Activated gamma-delta T cell (primary cell): ENCODE results near the gene QKI.
A peak's percentile ranks its signal among the peaks of the same experiment; 100 is the strongest.
"Not testable (repeated sequence)": the region's sequence is repeated elsewhere in the genome, so short reads cannot be mapped to it uniquely, and the experiment has no call there.

Source experiments
- DNase-seq: peaks from one replicate; lab custom pipeline; 2025; lab: John Stamatoyannopoulos, UW
- total RNA-seq, 2 donors: gene quantifications; one replicate each; lab custom pipeline; 2026; lab: John Stamatoyannopoulos, UW

QKI gene
- total RNA-seq = 74.4 to 91.6 reads per million in 2 donors

DNA sequence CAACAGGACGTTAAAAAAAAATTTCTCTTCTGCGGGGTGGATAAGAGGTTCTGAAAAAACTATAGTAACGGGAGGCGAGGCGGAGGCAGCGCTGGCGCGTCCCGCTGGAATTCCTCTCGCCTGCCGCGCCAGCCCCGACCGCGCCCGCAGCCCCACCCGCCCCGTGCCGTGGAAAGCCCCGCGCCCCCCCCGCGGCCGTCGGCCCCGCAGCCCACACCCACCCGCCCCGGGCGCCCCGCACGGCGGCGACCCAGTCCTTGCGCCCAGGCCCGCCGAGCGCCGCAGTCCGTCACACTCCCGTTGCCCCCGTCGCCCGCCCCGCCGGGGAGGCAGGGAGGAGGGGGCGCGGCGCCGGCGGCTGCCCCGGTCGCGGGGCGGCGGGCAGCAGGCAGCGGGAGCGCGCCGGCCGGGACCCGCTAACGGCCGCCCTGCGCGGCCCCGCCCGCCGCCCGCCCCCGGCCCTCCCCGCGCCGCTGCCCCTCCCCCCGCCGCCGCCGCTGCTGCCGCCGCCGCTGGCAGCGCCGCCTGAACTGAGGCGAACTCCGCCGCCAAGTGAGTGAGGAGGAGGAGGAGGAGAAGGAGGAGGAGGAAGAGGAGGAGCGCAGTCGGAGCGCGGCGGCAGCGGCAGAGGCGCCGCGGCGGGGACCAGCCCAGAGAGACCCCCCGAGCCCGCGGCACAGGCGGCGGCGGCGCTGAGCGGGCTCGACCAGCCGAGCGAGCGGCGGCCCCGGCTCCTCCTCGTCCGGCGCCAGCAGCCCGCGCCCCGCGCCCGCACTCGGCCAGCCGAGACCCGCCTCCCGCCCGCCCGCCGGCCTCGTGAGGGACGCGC, at the start of gene QKI:
Gene QKI (plus strand): TSS at position 602 of the 829 bp plus-strand sequence. CDS start 476 bp downstream, outside the sequence.
- DNase-seq = peak; percentile 76

DNA sequence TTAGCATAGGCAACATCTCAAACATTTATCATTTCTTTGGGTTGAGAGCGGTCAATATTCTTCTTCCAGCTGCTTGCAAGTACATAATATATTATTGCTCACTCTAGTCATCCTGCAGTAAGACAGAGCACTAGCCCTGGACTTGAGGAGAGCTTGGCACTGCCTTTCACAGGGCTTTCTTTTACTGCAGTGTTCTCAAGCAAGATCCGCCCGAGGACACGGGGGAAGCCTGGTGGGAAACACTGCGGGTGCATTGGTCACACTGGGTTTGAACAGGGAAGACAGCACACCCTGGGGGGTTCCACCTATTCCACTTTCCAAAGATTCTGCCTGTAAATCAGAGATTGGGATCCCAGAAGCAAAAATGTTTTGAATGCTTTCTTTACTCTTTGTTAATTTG, 48.2 kb upstream of the QKI start:
- no peak for DNase-seq

DNA sequence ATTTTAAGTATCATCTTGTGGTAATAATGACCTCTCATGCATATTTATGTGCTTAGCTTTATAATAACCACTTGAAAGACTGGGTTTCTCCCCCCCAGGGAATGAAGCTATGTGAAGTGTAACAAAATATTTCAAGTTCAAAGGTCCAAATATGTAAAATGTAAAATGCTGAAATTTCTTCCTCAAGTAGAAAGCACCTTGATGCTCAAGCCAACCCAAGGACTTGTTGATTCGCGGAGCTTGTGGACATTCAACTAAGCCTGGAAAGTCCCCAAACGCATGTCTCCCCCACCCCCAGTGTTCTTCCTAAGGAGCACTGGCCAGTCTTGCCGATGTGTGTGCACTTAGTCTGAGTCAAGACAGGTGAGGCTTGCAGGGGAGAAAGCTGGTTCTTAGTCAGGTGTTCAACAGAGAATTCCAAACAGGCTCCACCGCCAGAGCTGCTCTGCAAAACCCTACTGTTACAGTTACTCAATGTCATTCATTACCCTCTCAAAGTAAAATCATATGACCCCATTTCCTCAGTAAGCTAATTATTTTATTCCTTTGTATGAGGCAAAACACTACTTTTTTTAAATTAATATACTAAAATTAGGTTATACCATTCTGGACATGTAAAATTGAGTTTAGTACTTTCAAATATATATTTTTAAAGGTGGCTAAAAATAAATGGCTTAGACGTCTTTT, 46.9 kb upstream of the QKI start:
- DNase-seq = no peak

DNA sequence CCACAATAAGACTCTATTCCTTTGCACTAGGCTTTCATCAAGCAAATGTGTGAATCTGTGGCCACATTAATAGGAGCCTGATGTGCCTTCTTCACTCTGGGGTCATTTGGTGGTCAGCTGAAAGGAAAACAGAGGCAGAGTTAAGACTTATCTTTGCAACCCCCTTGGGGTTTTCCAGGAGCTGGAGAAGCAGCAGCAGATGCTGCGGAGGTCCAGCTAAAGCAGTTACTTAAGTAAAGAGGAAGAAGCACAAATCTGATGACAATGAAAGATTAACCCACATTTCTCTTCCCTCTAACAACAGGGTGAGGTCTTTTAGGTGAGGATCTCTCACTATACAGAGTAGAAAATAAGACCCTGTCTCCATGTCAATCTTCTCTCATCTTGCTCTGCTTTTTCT, 45.4 kb upstream of the QKI start:
- DNase-seq = no peak

DNA sequence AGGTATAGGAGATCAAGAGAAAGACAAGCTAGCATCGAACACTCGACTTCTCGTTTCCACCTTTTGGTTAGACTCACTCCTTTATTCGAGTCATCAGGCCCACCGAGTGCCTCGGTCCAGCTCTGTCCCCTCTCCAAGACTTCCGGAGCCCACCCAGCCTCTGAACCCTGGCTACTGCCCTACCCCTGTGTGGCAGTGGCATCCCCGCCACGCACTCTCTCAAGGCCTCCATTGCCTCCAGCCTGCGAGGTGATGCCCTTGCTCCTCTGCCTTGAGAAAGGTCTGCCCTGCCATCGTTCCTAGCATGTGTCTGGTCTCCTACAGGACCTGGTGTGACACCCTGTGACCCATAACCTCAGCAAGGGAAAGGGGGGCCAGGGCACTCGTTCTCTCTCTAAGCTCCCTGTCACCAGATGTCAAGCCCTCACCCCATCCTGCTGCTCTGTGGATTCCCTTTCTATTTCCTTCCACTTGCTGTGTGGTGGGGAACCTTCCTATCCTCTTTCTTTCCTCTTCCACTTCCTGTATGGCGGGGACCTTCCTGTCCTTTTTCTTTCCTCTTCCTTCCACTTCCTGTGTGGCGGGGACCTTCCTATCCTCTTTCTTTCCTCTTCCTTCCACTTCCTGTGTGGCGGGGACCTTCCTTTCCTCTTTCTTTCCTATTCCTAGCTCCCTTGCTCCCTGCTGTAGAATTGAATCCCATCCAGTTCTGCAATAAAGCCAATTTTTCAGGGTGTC, 44.7 kb upstream of the QKI start:
- no peak for DNase-seq

DNA sequence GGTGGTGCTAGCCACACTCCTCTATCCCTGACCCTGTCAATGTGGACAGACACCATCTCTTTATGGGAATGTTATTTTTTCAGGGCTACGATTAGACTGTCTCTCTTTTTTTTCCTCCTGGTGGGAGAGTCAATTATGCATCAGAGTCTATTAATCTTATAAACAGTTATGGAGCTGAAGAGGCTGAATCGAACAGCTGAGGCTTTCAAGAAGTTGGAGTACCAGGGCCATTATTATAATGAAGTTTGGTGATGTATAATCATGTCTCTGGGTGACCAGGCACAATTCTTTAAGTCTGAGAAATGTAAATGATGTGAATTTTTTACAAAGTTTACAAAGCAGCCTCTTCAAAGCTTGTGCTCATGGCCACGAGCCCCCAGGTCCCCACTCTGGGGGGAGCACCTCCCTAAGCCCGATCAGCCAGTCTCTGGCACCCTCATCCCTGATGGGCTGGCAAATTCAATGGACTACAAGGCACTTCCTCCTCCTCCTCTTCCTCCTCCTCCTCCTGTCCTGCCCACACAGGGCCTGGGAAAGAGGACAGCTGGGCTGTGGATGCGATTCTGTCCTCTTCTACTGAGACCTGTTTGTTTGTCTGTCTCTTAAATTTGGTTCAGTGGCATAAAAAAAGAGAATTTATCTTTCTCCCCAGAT, 43.9 kb upstream of the QKI start:
- no peak for DNase-seq

DNA sequence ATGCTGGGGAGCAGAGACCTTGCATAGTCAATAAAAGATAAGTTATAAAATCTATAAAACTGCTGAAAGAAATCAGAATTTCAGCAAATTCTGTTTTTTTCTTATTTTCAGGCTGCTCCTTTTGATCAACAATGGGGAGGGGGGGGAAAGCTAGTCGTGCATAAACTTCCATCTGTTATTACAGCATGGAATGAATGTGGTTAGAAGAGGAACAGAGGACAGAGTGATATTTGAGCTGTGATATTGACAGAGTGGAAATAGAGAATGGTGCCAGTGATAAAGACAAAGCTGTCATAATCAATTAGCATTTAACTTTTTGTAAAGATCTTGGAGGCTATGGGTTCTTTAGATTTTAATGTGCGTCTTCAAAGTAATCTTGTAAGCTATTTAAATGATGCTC, 43.4 kb upstream of the QKI start:
- no peak for DNase-seq

DNA sequence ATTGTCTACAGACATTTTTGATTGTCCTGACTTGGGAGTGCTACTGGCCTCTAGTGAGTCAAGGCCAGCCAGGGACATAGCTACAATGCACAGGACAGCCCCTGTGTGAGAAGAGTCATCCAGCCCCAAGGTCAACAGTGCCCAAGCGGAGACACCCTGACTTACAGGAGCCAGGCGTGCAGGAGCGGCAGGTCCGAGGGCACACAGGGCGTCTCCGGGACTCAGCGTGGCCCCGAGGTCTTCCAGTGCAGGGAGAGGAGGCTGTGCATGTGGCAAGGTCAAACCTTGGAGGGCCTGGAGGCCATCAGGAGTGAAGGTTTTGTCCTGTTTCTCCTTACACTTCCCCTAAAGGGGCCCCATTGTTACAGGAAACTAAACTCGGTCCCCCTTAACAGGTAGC, 41.3 kb upstream of the QKI start:
- DNase-seq = no peak

DNA sequence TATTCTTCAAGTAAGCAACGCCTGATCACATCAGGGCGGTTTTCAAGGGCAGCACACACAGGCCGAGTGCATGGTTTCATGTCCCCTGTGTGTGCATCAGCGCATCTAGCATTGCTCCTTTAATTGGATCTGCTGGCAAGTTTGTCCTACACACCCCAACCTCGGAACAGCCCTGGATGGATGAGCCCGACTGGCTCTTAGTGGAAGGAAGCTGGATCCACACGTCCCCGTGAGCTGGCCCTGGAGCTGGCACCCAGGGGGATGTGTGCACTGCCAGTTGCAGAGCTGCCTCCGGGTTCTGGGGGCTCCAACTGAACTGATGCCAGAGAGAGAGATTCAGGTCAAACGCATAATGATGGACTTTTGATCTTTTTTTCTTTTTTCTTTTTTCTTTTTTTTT, 39.2 kb upstream of the QKI start:
- DNase-seq = no peak

DNA sequence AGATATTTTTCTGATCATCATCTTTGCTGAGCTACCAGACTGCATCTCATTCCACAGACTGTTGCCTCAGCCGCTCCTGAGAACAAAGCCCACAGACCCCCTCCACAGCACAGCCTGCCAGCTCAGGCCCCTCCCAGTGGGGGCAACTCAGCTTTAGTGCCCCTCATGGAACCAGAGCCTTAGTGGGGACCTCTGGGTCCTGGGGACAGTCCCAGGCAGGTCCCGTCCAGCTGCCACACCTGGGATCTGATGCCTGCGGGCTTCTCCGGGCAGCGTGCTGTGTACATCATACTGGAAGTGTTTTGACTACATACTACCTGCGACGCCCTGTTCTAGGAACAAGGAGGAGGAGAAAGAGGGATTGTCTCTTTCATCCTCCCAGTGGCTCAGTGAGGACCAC, 38.3 kb upstream of the QKI start:
- DNase-seq = no peak

DNA sequence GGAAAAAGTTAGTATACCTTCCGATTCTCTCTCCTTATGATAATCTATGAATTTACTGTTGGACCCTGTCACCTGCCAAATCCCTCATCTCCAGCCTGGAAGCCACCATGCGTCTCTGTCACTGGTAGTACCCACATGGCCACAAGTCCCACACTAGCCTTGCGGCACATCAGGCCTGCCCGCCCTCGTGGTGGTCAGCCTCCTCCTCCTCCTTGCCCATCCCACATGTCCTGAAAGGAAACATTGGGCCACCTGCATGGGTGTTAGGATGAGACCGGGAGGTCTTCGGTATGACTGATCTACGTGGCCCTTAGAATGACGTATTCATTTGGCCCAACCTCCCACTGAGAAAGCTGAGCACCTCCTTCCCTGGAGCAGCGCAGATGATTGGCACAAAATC, 37.0 kb upstream of the QKI start:
- DNase-seq = no peak

DNA sequence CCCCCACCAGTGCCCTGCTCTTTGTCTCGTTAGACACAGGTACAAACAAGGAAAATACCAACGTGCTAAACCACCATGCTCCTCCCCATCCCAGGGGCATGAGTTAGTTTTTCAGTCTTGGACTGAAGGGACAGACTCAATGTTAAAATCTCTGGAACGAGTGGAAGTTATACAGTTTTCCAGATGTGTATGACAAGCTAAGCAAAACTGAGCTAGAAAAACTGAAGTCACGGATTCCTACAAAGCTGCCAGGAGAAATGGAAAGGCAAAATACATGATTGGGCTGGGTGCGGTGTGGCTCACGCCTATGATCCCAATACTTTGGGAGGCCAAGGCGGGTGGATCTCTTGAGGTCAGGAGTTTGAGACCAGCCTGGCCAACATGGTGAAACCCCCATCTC, 34.3 kb upstream of the QKI start:
- no peak for DNase-seq

DNA sequence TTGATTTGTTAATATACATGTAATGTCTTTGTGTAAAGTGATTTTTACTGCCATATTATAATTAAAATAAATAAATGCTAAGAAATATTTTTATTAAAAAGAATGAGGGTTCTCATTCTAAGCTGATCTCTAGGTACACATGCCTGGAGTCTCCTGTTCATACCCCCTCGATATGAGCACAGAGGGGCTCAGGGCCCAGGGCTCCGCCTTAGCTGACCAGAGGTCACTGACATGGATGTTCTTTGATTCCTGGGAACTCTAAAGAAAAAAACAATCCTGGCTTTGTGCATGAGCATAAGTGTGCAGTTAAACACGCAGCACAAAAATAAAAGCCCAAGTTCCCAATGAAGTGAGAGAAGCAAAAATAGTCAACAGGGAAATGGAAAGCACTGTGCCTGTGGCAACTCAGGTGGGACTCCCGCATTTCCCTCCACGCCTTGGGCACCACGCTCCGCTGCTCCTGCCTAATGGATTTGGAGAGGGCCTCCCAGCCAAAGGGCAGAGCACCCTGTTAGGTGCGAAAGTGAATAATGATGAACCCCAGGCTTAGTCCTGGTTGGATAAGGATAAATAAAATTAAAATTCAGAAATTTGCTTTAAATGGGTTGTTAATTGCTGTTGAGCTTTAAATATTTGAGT, 33.3 kb upstream of the QKI start:
- DNase-seq = no peak

DNA sequence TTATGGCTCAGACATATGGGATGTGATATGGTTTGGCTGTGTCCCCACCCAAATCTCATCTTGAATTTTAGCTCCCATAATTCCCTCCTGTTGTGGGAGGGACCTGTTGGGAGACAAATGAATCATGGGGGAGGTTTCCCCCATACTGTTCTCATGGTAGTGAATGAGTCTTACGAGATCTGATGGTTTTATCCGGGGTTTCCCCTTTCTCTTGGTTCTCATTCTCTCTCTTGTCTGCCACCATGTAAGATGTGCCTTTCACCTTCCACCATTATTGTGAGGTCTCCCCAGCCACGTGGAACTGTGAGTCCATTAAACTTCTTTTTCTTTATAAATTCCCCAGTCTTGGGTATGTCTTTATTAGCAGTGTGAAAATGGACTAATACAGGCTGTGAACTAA, 31.1 kb upstream of the QKI start:
- DNase-seq = not testable (repeated sequence)

DNA sequence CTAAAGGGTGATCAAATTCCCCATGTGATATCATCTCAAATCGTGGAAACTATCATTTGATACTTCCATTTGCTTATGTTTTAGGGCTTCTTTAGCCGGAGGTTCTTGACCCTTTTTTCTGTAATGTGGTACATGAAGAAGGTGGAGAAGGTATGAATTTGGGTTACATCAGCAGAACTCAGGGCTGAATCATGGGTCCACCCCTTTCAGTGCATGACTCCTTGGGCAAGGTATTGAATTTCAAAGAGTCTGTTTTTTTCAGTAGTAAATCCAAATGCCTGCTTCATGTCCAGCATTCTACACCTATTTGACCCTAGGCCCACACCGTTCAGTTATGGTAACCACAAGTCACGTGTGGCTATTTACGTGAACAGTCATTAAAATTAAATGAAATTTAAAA, 30.6 kb upstream of the QKI start:
- no peak for DNase-seq

DNA sequence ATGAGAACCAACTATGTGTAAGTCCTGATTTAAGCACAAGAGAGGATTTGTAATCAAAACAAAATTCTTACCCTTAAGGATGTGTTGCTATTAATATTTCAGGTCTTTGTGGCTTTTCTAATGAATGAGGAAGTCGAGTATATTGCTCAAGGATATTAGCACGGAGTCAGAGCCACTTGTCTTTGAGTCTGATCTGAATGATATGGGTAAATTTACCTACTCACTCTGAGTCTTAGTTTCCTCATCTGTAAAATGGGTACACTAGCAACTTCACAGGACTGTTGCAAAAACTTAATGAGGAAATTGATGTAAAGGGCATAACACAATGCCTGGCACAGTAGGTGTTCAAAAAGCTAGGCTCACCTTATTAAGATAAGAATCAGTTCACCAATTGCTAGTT, 30.0 kb upstream of the QKI start:
- no peak for DNase-seq

DNA sequence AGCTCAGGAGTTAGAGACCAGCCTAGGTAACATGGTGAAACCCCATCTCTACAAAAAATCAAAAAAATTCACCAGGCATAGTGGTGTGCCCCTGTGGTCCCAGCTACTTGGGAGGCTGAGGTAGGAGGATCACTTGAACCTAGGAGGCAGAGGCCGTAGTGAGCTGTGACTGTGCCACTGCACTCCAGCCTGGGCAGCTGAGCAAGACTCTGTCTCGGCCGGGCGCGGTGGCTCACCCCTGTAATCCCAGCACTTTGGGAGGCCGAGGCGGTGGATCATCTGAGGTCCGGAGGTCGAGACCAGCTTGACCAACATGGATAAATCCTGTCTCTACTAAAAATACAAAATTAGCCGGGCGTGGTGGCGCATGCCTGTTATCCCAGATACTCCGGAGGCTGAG, 29.0 kb upstream of the QKI start:
- DNase-seq = not testable (repeated sequence)

DNA sequence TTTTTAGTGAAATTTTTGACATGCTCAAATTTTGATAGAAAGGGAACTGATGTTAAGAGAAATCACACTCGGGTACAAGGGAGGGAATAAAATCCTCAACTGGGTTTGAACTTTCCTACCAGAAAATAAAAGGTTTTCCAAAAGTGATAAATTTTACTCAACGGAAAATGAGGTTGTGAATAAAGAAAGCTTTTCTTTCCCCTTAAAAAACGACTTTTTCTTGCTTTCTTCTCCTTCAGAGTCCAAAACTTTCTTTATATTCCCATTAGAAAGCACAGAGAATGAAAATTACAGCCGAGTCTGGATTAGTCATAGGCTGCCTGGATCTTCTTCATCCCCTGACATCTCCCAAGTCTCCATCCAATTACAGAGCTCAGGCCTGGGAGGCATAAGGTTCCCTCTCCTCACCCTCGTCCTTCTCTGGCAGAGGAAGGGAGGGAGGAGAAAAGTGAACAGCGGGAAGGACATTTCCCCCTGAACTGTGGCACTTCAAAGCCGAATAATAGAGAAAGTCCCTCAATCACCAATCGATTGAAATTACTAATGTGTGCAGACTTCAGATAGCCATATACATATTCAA, 28.1 kb upstream of the QKI start:
- DNase-seq = no peak

DNA sequence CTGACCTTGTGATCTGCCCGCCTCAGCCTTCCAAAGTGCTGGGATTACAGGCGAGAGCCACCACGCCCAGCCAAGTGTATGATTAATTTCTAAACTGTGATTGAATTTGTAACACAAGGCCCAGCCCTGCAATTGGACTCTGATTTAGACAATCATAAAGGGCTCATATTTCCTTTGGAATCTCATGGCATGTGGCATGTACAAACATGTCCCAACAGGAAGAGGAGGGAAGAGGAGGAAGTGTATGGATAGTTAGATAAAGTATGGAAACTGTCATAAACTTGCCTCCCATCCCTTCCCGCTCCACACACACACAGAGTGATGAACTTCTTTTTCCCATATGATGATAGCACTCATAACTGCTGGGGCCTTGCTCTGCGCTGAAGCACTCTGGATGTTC, 27.2 kb upstream of the QKI start:
- no peak for DNase-seq

DNA sequence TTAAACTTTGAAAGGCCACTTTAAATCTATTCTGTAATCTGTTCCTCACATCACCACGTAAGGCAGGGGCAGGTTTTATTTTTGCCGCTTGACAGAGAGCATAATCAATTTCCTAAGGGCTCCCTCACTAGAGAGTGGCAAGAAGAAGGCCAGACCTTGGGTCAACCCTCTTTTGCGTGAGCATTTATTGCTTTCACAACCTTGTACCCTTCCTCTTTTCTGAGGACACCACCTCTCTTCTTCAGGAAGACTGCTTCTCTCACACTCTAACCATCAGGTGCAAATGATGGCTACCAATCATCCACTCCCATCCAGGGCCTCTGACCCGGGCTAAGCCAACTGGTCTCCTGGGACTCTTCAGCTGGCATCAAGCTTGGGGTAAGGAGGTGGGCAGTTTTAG, 25.2 kb upstream of the QKI start:
- no peak for DNase-seq

DNA sequence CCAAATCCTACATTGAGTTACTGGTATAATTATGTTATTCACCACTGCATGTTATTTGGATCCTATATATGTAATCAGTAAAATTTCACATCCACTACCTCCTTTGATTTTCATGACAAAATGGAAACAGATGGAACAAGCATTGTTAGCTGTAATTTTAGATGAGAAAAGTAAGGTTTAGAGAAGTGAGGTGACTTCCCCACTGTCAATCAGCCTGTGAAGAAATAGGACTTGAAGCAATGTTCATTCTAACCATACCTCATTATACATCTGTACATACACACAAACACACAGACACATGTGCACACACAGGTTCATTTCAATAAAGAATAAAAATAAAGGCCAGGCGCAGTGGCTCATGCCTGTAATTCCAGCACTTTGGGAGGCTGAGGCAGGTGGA, 23.7 kb upstream of the QKI start:
- no peak for DNase-seq
